Endothelial cell of hepatic sinusoid (primary cell): ENCODE measurements around the gene ACTL8.

Experiments used
- in situ Hi-C: cut with HindIII; loops from 2 replicates; pipeline ENCODE4 v1.10.0; 2017; ENCODE audit warnings: low sequenced_read_pairs

The ACTL8 gene

DNA sequence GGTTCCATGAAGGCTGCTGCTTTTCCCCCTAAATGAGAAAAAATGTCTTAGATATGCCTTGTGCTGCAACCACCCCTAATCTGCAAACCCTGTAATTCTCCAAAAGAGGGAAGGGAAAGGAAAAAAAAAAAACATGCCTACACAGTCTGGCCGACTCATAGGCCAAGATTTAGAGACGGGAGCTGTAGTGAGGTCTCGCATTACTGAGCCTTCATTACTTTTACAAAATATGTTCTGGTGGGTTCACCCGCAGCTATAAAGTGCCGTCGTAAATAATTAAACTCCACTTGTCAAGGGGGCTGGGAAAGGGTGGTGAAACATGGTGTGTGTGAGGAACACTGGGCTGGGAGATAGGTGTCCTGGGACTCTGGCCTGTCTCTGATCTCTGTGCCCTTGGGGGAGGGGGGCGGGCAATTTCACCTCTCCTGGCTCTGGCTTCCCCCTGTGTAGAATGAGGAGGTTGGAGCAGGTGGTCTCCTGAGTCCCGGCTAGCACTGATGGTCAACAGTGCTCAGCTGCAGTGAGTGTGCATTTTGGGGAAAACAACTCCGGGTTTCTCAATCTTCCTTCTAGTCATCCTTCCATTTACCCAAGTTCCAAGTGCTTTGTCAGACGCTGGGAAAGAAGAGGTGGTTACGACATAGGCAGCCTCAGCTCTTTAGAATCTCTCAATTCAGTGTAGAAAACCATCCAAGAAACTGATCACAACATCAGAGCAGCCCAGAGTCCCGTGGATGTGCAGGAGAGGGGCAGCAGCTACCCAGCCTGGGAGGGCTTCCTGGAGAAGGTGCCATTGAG is 82.3 kb downstream of the ACTL8 start:
- in situ Hi-C loops = no loop called here

DNA sequence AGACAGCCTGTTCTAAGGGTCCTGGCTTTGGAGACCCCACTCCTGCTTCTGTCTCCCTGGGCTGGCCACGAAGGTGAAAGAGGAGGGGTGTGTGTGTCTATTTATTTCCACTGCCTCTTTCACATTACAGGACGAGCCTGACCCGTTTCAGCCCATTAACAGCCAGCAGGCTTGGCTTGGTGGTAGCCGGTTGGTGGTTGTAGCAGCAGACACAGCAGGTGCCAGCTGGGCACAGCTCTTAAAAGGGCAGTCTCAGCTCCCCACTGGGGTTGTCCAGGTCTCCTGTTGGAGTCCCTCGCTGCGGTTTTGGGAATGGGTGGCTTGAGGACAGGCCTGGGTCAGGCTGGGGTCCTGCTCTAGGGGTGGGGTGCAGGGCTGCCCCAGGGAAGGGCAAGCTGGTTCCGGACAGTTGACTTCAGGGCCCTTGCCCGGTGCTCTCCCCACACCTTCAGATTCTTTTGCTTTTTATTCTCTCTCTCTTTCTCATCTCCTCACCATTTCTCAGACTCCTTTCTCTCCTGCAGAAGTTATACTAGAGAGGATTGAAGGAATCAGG is 84.6 kb downstream of the ACTL8 start:
- in situ Hi-C loops = no loop called here

DNA sequence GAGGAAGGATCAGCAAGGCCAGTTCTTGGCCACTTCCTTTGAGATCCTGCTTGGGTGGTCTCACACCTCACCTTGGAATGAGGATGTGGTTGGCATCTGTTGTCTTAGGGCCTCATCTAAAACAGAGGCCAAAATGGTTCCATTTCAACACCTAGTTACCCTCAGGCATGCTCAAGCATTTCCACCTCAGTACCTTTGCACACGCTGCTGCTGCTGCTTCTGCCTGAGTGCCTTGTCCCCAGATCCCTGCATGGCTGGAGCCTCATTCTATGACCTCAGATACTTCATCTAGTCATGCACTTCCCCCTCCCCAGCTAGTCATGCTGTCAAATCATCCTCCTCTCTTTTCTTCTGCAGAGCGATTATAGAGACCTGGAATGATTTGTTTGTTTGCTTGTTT is 86.8 kb downstream of the ACTL8 start:
- in situ Hi-C loops = no loop called here

DNA sequence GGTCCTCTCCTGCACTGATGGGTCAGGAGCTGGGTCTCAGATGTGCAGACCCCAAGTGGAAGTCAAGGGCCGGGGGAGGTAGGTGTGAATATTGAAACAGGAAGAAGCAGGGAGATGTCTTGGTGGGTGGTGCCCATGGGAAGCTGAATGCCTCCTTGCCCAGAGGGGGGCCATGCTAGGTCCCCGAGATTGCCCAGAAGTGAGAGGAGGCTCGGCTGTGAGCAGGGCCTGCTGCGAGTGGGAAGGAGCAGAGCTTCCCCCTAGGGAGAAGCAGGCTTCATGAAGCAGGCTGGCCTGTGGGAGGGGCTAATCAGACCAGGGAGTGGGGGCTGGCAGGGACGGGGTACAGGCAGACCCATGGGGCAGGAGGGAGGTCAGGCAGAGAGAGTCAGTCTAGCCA is 87.6 kb downstream of the ACTL8 start:
- in situ Hi-C loops = no loop called here

DNA sequence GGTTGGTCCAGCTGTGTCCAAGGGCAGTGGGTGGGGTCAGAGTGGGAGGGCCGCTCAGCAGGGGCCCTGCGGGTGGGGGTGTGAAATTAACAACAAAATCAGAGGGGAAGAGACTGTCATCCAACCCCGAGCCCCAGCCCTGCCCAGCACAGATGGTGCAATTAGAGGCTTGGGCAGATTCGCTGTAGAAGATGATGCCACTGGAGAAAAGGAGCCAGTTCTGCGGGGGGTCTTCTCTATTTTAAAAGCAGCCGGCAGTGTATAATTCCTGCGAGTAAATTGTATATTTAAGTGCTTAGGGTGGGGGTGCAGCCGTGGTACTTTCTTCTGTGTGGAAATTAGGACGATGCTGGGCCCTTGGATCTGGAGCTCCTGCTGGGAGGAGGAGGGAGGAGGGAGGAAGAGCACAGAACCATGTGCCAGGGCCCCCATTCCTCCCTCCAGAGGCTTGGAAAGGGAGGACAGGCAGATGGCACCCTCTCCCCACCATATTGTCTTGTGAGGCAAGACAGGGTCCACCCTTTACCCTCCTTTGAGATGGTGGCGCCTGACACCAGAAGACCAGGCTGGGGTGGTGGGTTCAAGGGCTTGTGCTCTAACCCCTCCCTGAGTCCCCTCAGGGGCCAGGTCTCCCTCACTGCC is 89.2 kb downstream of the ACTL8 start:
- in situ Hi-C loops = no loop called here

DNA sequence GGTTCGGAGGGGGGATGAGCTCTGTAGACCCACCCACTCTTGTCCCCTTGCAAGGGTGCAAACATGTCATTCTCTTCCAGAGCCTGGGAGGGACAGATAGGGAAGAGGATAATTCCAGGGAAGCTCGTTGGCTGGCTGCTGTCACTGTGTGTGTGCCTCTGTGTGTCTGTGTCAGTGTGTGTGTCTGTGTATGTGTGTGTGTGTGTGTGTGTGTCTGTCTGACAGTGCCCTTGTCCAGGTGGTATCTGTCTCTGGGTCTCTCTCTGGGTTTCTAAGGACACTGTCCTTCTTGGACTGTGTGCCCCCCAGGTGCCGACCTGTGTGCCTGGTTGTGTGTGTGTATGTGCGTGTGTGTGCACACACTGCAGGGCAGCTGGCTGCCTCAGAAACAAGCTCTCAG is 90.5 kb downstream of the ACTL8 start:
- in situ Hi-C loops = no loop called here

DNA sequence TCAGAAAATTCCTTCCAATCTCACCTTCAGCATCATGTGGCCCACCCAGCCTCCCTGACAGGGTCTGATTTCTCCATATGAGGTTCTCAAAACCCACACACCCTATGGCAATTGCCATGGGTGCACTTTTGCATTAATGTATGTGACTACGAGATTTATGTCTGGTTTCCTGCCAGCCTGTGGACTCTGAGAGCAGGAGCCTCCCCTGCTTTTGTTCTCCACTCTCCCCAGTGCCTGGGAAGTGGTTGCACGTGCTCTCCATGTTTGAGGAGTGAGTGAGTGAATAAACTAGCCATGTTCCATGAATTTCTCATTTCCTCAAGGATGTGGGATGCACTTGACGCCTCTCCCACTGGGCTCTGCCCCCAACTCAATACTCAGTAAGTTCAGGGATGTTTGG is 91.2 kb downstream of the ACTL8 start:
- in situ Hi-C loops = no loop called here

DNA sequence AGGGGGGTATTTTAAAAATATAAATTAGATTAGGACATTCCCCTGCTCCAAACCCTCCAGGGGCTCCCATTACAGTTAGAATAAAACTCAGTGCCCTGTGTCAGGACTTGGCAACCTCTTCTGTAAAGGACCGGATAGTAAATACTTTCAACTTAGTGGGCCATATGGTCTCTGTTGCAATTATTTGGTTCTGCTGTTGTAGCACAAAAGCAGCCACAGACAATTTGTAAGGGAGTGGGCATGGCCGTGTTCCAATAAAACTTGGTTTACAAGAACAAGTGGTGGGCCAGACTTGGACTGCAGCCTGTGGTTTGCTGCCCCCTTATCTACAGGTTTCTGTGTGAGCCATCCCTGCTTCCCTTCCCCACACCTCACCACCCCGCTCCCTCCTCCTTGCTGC is 92.0 kb downstream of the ACTL8 start:
- in situ Hi-C loops = no loop called here

DNA sequence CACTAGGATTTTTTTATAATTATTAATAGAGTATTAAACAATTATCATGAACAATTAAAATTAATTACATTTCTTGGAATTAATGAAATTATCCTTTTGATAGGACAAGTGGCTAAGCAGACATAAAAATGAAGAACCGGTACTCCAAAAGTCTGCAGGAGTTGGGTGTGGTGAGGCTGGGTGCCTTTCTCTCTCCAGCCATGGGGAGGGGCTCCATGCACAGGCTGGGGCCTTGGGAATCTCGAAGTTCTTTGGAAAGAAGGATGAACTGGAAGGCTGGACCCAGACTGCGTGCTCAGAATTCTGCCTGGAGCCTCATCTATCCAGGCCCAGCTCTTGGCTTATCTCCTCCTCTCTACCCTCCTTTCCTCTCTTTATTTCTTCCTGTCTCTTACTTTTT is 94.1 kb downstream of the ACTL8 start:
- in situ Hi-C loops = no loop called here

DNA sequence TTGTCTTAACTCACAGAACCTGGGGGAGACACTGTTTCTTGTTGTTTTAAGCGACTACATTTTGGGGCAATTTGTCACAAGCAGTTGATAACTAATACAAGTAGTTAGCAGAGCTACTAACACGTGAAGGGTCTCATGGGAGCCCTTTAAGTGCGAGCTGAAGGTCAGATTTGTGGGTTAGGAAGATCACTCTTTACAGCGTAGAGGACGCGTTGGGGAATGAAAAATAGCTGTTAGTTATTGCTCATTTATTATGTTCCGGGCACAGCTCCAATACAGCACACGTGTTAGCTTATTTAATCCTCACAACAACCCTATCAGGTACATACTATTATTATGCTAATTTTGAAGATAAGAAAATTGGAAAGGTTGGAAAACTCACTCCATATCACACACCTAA is 95.9 kb downstream of the ACTL8 start:
- in situ Hi-C loops = no loop called here

DNA sequence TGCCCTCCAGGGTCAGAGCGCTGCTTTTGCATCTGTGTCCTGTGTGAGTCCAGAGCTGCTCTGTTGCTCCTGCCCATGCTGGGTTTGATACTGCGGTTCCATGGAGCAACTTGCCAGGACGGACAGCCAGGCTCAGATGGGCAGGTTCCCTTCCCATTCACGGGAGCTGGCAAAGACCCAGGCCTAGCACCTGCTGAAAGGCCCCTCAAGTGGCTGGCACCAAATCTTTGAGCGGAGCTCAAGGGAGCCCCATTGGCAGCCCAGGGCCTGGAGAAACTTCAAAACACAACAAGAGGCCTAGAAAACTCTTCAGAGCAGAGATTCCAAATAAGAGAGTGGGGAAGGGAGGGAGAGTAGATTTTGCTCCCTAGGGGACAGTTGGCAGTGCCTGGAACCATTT is 97.2 kb downstream of the ACTL8 start:
- in situ Hi-C loops = no loop called here

DNA sequence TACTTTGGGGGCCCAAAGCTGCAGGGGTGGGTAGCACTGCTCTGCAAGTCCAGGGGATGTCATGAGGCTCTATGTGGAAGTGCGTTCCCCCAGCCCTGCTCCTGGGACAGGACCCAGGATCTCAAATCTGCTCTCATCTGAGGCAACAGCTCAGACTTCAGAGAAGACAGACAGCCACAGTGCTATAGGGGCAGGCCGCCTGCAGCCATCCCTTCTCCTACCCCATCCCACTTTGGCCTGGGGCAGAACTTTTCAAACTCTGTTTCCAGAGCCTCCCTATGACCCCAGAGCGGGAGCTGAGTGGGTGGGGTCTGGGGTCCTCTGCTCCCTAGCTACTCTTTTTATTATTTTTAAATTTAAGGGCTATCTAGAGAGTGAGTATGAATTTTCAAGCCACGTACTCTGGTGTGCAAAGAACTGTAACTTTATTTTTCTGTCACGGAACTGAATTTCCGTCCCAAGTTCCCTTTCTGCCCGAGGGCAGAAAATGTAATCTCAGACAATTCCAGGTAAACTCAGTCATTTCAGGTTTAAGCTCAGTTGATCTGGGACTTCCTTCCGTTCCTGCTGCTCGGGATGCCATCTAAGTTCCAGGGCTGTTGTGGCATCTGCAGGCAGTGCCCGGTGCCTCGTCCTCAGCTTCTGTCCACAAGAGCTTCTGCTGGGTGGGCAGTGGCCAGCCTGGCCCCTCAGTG is 98.3 kb downstream of the ACTL8 start:
- in situ Hi-C loops = no loop called here

DNA sequence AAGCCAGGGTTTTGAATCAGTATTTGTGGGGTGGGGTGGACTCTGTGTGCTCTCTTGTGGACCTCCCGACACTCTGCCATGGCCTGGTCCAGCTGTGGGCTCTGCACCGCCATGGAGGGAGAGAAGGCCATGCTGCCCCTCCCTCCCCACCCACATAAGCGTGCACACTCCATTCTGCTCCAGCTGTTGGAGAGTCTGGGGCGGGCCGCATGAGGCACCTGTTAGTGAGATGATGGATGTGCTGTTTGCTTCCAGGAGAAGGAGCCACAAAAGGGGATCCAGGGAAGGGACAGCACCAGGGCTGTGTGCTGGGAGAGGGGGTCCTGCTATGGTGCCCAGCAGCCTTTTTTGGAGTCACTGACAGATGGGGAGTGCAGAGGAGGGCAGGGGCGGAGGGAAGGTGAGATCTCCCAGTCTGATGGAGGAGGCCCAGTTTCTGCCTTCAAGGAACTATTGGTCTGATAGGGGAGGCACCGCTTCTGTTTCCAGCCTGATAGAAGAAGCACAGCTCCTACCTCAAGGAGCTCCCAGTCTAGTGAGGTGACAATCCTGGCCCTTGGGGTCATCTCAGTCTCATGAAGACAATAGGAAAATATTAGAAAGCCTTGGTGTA is 101.5 kb downstream of the ACTL8 start:
- in situ Hi-C loops = no loop called here

DNA sequence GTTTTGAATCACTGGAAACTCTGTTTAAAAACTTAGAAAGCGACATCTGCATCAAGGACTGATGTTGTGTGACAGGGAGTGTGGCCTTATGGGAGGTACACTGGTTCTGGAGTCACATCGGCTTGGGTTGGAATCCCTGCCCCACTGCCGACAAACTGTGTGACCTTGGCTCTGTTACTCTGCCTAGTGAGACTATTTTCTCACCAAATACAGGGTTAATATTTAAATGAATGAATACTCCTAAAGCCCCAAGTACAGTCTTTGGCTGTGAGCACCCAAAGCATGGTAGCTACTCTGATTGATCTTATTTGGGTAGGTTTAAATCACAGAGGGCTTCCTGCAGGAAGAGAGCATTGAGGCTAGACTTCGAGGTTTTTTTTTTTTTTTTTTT is 102.0 kb downstream of the ACTL8 start:
- in situ Hi-C loops = no loop called here

DNA sequence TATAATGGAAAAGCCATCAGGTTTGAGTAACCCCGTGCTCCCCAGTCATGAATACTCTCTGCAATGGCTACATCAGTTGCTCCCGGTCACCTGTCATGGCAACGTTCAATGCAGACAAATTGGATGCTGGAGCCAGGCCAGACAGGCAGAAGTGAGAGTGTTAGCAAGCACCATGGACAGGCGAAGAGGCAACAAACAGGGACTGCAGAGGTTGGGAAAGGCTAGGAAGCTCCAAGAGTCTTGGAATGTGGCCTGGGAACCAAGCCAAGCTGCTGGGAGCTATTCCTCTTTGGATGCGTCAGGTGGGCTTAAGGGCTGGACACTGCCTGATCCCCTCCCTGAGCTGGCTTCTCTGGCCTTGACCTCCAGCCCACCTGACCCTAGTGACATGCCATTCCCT is 102.9 kb downstream of the ACTL8 start:
- in situ Hi-C loops = no loop called here

DNA sequence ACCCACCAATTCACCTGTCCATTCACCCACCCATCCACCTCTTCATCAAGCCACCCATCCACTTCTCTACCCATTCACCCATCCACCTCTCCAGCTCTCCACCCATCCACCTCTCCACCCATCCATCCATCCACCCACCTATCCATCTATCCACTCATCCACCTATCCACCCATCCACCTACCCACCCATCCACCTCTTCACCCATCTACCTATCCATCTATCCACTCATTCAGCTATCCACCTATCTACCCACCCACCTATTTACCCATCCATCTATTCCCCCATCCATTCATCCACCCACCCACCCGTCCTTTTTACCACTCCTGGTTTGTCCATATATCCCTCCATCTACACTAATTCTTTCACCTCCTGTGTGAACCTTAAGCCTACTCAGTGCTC is 105.7 kb downstream of the ACTL8 start:
- in situ Hi-C loops = no loop called here

DNA sequence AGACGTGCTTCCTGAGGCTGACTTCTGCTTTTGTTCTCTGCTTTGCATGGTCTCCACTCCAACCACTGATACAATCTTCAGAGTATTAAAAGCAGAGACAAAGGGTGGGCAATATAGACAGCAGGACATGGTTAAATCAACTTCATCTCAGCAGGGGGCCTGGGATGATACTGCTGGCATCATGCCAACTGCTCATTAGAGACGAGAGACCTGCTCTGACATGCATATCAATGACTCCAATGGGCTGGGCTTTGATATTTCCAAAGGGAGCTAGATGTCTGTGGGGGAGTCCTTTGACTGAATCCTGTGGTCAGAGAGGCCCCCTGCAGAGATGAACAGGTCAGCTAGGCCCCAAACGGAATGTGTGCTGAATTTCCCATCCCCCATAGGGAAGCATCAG is 106.6 kb downstream of the ACTL8 start:
- in situ Hi-C loops = no loop called here

DNA sequence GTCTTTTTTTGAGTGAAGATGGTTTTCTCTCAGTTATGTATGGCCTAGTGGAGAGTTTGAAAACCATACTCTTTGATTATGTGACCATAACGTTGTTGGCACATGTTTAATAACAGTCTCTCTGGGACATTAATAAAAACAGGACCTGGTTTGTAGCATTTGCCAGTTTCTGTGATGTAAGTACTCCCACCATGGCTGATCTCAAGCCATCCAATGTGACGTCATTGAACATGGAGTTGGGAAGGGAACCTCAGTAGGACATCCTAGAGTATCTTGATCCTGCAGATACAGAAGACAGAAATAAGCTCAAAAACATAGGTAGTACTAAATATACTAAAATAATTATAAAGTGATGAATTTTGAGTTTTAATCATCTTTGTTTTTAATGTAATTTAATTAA is 107.0 kb downstream of the ACTL8 start:
- in situ Hi-C loops = no loop called here

DNA sequence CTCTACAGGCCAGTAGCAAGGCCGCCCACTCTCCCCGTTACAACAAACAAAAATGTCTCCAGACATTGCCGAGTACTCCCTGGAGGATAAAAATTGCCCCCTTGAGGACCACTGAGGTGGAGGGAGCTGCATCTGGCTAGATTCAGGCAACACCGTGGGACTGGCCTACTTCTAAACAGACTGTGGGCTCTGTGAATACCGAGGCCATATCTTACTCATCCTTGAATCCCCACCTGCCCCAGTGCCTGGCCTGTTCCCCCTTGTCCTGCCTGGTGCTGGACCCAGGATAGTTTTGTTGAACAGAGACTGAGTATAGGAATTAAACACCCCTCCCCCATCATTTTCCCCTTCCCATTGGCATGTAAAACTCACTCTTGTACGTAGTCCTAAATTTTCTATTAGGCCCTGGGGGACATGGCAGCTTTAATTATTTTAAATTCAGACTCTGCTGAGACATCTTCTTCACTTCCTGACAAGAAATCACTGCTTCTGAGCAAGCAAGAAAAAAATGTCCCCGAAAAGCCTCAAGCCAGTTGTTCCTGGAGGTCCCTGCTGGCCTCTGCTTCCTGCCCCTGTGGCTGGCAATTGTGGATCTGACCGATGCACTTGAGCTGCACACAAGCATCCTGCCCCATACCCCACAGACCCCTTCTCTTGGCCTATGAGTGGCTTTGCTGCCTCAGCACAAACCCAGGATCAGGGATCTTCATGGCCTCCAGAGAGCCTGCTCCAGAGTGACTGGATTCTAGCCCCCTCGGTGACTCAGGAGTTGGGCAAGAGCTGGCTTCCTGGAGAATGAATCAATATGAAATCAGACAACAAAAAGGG is 111.0 kb downstream of the ACTL8 start:
- in situ Hi-C loops = no loop called here

DNA sequence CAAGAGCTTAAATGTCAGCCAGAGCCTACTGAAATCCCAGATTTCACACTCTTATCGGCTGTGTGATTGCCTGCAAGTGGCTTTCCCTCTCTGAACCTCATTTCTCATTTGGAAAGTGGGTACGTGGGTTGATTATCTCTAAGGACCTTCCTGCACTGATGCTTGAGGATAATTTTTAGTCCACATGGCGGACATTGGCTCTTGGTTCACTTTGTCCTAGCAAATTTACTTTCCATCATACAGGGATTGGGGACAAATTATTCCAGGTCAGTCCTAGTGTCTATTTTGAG is 111.6 kb downstream of the ACTL8 start:
- in situ Hi-C loops = no loop called here

DNA sequence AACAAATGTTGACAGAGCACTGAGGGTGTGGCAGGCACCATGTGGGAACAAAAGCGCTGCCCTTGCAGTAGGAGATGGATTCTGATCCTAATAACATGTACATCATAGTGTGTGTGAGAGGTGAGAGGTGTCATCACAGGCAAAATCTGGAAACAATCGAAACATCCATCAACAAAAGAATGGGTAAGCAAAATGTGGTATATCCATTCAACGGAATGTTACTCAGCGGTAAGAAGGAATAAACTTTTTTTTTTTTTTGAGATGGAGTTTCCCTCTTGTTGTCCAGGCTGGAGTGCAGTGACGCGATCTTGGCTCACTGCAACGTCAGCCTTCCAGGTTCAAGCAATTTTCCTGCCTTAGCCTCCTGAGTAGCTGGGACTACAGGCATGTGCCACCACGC is 112.3 kb downstream of the ACTL8 start:
- in situ Hi-C loops = no loop called here
